ENCODE measurements around the gene STN1. TPM values are rescaled to one million over a fixed set of nuclear protein-coding genes. Genes with fewer than 3 reads are reported as not detected.

Gene STN1
- polyA plus RNA-seq (ENCODE audit: insufficient read length in 4 of 4): 10 to 100 TPM; 24.8 to 27.6 (median 27.3) TPM

- peak; percentile 85 to 90 (median 88) for DNase-seq (ENCODE audit: low read depth in 4 of 4, low spot score in 3 of 4)
These were observed at the start of gene STN1 for GRCh38 chr10:103918053-103918846. Gene STN1, minus strand, starts transcription at chr10:103918184. Its CDS starts 590 bp downstream, at chr10:103917594.

- peak in 1 of 4 donors; percentile 41 for DNase-seq (ENCODE audit: low read depth in 4 of 4, low spot score in 3 of 4)
These were observed 49.6 kb upstream of the STN1 start for GRCh38 chr10:103967448-103968071.

GRCh38 chr10:103966671-103967447 lies 48.9 kb upstream of the STN1 start, which contains the start of gene SLK:
Gene SLK, plus strand, starts transcription at chr10:103967140. Its CDS starts 606 bp downstream, at chr10:103967746.
- peak; percentile 73 to 80 (median 79) for DNase-seq (ENCODE audit: low read depth in 4 of 4, low spot score in 3 of 4)

GRCh38 chr10:103960103-103960502 lies 42.1 kb upstream of the STN1 start:
- no peak for DNase-seq (ENCODE audit: low read depth in 4 of 4, low spot score in 3 of 4)

GRCh38 chr10:103958996-103959395 lies 41.0 kb upstream of the STN1 start:
- DNase-seq (ENCODE audit: low read depth in 4 of 4, low spot score in 3 of 4): no peak

- DNase-seq (ENCODE audit: low read depth in 4 of 4, low spot score in 3 of 4): no peak
These were observed 36.6 kb upstream of the STN1 start for GRCh38 chr10:103954543-103954942.

- no peak for DNase-seq (ENCODE audit: low read depth in 4 of 4, low spot score in 3 of 4)
These were observed 34.0 kb upstream of the STN1 start for GRCh38 chr10:103951942-103952341.

GRCh38 chr10:103951183-103951582 lies 33.2 kb upstream of the STN1 start:
- no peak for DNase-seq (ENCODE audit: low read depth in 4 of 4, low spot score in 3 of 4)

- DNase-seq (ENCODE audit: low read depth in 4 of 4, low spot score in 3 of 4): no peak
These were observed 31.7 kb upstream of the STN1 start for GRCh38 chr10:103949728-103950127.

GRCh38 chr10:103947799-103948516 lies 30.0 kb upstream of the STN1 start:
- no peak for DNase-seq (ENCODE audit: low read depth in 4 of 4, low spot score in 3 of 4)

GRCh38 chr10:103942866-103943265 lies 24.9 kb upstream of the STN1 start:
- no peak for DNase-seq (ENCODE audit: low read depth in 4 of 4, low spot score in 3 of 4)

- no peak for DNase-seq (ENCODE audit: low read depth in 4 of 4, low spot score in 3 of 4)
These were observed 23.8 kb upstream of the STN1 start for GRCh38 chr10:103941801-103942200.

- DNase-seq (ENCODE audit: low read depth in 4 of 4, low spot score in 3 of 4): no peak
These were observed 21.5 kb upstream of the STN1 start for GRCh38 chr10:103939522-103939921.

GRCh38 chr10:103936022-103936421 lies 18.0 kb upstream of the STN1 start:
- no peak for DNase-seq (ENCODE audit: low read depth in 4 of 4, low spot score in 3 of 4)

- DNase-seq (ENCODE audit: low read depth in 4 of 4, low spot score in 3 of 4): no peak
These were observed 16.3 kb upstream of the STN1 start for GRCh38 chr10:103934308-103934707.

- DNase-seq (ENCODE audit: low read depth in 4 of 4, low spot score in 3 of 4): no peak
These were observed 15.7 kb upstream of the STN1 start for GRCh38 chr10:103933557-103934121.

GRCh38 chr10:103932971-103933370 lies 15.0 kb upstream of the STN1 start:
- DNase-seq (ENCODE audit: low read depth in 4 of 4, low spot score in 3 of 4): no peak

- DNase-seq (ENCODE audit: low read depth in 4 of 4, low spot score in 3 of 4): no peak
These were observed 14.3 kb upstream of the STN1 start for GRCh38 chr10:103932271-103932670.

- DNase-seq (ENCODE audit: low read depth in 4 of 4, low spot score in 3 of 4): no peak
These were observed 13.6 kb upstream of the STN1 start for GRCh38 chr10:103931603-103932002.

GRCh38 chr10:103930881-103931280 lies 12.9 kb upstream of the STN1 start:
- DNase-seq (ENCODE audit: low read depth in 4 of 4, low spot score in 3 of 4): no peak

Measured in right renal pelvis (tissue), 4 donors.